Keratinocyte (primary cell): ENCODE results near the gene SLC19A1. TPM values are rescaled to one million over a fixed set of nuclear protein-coding genes. Genes with fewer than 3 reads are reported as not detected.

Source experiments
- DNase-seq: peaks from one replicate; pipeline ENCODE4 v3.0.0-alpha.2; 2011; ENCODE audit warnings: low read depth, missing footprints, low spot score
- FAIRE-seq: peaks from 2 replicates; lab custom pipeline; 2011; peaks lifted over from hg19 to GRCh38; lab: Jason Lieb, UNC
- H2AFZ ChIP-seq: 2 replicates; pipeline ENCODE4 v1.6.0; 2012; ENCODE audit warnings: low read length, control low read depth, inconsistent platforms; ENCODE audit not compliant: control insufficient read depth
- H3K27ac ChIP-seq: 2 replicates; pipeline ENCODE4 v1.5.1; 2011; ENCODE audit warnings: low read length; ENCODE audit not compliant: control insufficient read depth, insufficient read depth
- H3K27me3 ChIP-seq: 3 replicates; pipeline ENCODE4 v1.6.0; 2011; ENCODE audit warnings: low read length; ENCODE audit not compliant: control insufficient read depth, insufficient read depth; ENCODE audit errors: extremely low read depth
- H3K36me3 ChIP-seq, 2 experiments: 2 replicates in 1 of 2; 3 replicates in 1 of 2; pipeline ENCODE4 v1.5.1; 2011; ENCODE audit warnings: low read length in 2 of 2, mild to moderate bottlenecking in 1 of 2; ENCODE audit not compliant: control insufficient read depth in 2 of 2, insufficient read depth in 2 of 2; ENCODE audit errors: extremely low read depth in 1 of 2
- H3K4me1 ChIP-seq: 3 replicates; pipeline ENCODE4 v1.5.1; 2011; ENCODE audit warnings: low read length; ENCODE audit not compliant: control insufficient read depth, insufficient read depth; ENCODE audit errors: extremely low read depth
- H3K4me2 ChIP-seq: 3 replicates; pipeline ENCODE4 v1.6.0; 2011; ENCODE audit warnings: low read depth, low read length; ENCODE audit not compliant: control insufficient read depth, insufficient read depth; ENCODE audit errors: extremely low read depth
- H3K4me3 ChIP-seq, 3 experiments: fragments of 200-600 bp in 1 of 3; sonication (generic) in 1 of 3; 2 replicates in 2 of 3; 3 replicates in 1 of 3; pipeline ENCODE4 v1.5.1; 2011 to 2016; ENCODE audit warnings: low read length in 3 of 3, mild to moderate bottlenecking in 3 of 3, control low read depth in 2 of 3, inconsistent platforms in 1 of 3, low read depth in 1 of 3, mixed read lengths in 1 of 3, mixed run types in 1 of 3, moderate library complexity in 1 of 3; ENCODE audit not compliant: control insufficient read depth in 2 of 3, insufficient read depth in 2 of 3; ENCODE audit errors: extremely low read depth in 1 of 3
- H3K79me2 ChIP-seq: 2 replicates; pipeline ENCODE4 v1.6.0; 2012; ENCODE audit warnings: low read length; ENCODE audit not compliant: control insufficient read depth, insufficient read depth
- H3K9ac ChIP-seq: 3 replicates; pipeline ENCODE4 v1.6.0; 2011; ENCODE audit warnings: low read length; ENCODE audit not compliant: control insufficient read depth, insufficient read depth; ENCODE audit errors: extremely low read depth
- H3K9me1 ChIP-seq: 3 replicates; pipeline ENCODE4 v1.6.0; 2011; ENCODE audit warnings: low read length; ENCODE audit not compliant: control insufficient read depth, insufficient read depth; ENCODE audit errors: extremely low read depth
- H3K9me3 ChIP-seq: 2 replicates; pipeline ENCODE4 v1.5.1; 2012; ENCODE audit warnings: low read depth, low read length; ENCODE audit not compliant: control insufficient read depth
- H4K20me1 ChIP-seq: 3 replicates; pipeline ENCODE4 v1.6.0; 2011; ENCODE audit warnings: low read length; ENCODE audit not compliant: control insufficient read depth, insufficient read depth; ENCODE audit errors: extremely low read depth
- EZH2 ChIP-seq: IDR thresholded peaks from one replicate; pipeline ENCODE4 v1.6.1; 2012; ENCODE audit warnings: inconsistent platforms, mild to moderate bottlenecking, low read length, moderate library complexity
- dilution Hi-C: fragments of 300-500 bp; cut with MboI; formaldehyde crosslinking; loops from one replicate; pipeline ENCODE4 v1.7.0; 2020; ENCODE audit warnings: low sequenced_read_pairs; ENCODE audit not compliant: extremely low pct_ligation_motif_present
- polyA plus RNA-seq, 5 experiments: library from polyadenylated mRNA; depleted of rRNA in 3 of 5; stranded (reverse) in 3 of 5; stranded (forward) in 1 of 5; unstranded in 1 of 5; fragments of >200 nt; gene quantifications; 1 replicate in 1 of 5; 2 replicates in 3 of 5; 3 replicates in 1 of 5; pipeline versions ENCODE4 v1.2.1 to v1.2.3, GENCODE V29; 2011 to 2012; ENCODE audit warnings: missing spikeins in 2 of 5, low read depth in 1 of 5, low replicate concordance in 1 of 5
- TF ChIP-seq, protein P1 (sequence below), 3 experiments: IDR thresholded peaks in 1 of 3; conservative IDR thresholded peaks in 1 of 3; optimal IDR thresholded peaks in 1 of 3; 2 replicates in 2 of 3; 3 replicates in 1 of 3; pipeline versions ENCODE3 to v1.5.1; 2011; ENCODE audit warnings: low read length in 3 of 3, mild to moderate bottlenecking in 3 of 3, moderate library complexity in 2 of 3, control low read depth in 1 of 3, inconsistent platforms in 1 of 3; ENCODE audit not compliant: insufficient read depth in 2 of 3; ENCODE audit errors: extremely low read depth in 1 of 3

Gene SLC19A1
- polyA plus RNA-seq, 1 donor (not counting 4 experiments of a cell fraction or from before 2014, with no cell fraction given), result 3.8 TPM

DNA sequence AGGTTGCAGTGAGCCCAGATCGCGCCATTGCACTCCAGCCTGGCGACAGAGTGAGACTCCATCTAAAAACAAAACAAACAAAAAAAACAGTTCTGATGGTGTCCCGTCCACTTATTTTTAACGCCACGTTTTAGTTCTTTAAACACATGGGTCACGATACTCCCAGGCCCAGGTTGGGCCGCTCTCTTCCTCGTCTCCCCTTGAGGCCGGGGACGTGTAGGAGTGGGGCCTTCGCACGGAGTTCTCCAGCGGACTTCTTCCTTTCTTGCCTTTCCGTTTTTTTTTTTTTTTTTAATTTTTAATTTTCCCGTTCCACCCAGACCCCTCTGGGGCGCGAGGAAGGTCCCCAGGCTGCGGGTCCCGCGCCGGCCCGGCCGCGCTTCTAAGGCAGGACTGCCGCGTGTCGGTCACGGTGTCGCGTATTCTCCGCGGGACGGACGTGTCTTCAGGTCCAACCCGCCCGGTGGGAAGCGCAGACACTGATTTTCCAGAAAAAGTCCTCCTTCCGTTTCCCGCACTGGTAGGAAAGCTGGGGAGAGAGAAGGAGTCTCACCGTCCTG, 47.5 kb upstream of the SLC19A1 start:
- TF ChIP-seq EZH2, result no peak
- TF ChIP-seq, protein P1, sequence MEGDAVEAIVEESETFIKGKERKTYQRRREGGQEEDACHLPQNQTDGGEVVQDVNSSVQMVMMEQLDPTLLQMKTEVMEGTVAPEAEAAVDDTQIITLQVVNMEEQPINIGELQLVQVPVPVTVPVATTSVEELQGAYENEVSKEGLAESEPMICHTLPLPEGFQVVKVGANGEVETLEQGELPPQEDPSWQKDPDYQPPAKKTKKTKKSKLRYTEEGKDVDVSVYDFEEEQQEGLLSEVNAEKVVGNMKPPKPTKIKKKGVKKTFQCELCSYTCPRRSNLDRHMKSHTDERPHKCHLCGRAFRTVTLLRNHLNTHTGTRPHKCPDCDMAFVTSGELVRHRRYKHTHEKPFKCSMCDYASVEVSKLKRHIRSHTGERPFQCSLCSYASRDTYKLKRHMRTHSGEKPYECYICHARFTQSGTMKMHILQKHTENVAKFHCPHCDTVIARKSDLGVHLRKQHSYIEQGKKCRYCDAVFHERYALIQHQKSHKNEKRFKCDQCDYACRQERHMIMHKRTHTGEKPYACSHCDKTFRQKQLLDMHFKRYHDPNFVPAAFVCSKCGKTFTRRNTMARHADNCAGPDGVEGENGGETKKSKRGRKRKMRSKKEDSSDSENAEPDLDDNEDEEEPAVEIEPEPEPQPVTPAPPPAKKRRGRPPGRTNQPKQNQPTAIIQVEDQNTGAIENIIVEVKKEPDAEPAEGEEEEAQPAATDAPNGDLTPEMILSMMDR (optimal IDR thresholded peaks at IDR 0.05 in 1 of 3, IDR thresholded peaks at IDR 0.05 in 1 of 3, conservative IDR thresholded peaks at IDR 0.05 in 1 of 3; ENCODE audit: extremely low read depth in 1 of 3, insufficient read depth in 2 of 3, low read length in 3 of 3), result no peak
- H3K27ac ChIP-seq, result no peak overlapping the region
- dilution Hi-C loops, result no loop called here
- peaks cover 5% of the 10 kb centered on the region for H3K9me3 ChIP-seq
- H3K9me1 ChIP-seq, result no peaks in the 10 kb centered on the region
- no peaks in the 10 kb centered on the region for H4K20me1 ChIP-seq
- H3K36me3 ChIP-seq, result no peaks in the 10 kb centered on the region
- H2AFZ ChIP-seq, result peak overlapping the region; percentile 36
- H3K4me1 ChIP-seq, result no peaks in the 10 kb centered on the region
- H3K79me2 ChIP-seq, result no peaks in the 10 kb centered on the region
- no peak for DNase-seq
- peak overlapping the region in 2 of 3 experiments; percentile 28 to 40 for H3K4me3 ChIP-seq
- FAIRE-seq, result no peak
- peaks cover 33% of the 10 kb centered on the region for H3K27me3 ChIP-seq
- H3K9ac ChIP-seq, result no peak overlapping the region
- peak overlapping the region; percentile 60 for H3K4me2 ChIP-seq

DNA sequence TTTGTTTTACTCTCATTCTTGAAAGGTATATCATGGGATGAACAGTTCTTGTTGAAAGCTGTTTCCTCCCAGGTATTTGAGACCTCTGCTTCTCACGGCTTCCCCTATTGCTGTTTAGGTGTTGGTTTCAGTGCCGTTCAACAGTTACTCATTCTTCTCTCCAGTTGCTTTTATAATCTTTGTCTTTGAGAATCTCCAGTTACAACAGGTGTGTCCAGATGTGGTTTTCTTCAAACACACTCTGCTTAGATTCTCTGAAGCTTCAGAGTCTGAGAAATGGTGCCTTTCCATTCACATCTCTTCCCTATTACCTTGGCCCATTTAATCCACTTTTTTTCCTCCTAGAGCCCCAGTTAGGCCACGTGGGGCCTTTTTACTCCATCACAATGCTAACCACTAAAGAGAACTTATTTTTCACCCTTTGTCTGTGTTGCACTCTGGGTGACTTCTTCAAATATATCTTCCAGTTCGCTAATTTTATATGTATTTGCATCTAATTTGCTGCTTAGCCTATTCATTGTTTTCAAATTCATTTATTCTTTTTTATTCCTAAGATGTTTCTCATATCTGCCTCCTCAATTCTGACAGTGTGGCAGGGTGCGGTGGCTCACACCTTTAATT, 46.7 kb upstream of the SLC19A1 start:
- no peak overlapping the region for H3K27ac ChIP-seq
- H3K4me2 ChIP-seq, result no peak overlapping the region
- H3K79me2 ChIP-seq, result no peaks in the 10 kb centered on the region
- H3K36me3 ChIP-seq, result no peaks in the 10 kb centered on the region
- no peaks in the 10 kb centered on the region for H3K9me1 ChIP-seq
- TF ChIP-seq EZH2, result no peak
- TF ChIP-seq, protein P1 (optimal IDR thresholded peaks at IDR 0.05 in 1 of 3, IDR thresholded peaks at IDR 0.05 in 1 of 3, conservative IDR thresholded peaks at IDR 0.05 in 1 of 3; ENCODE audit: extremely low read depth in 1 of 3, insufficient read depth in 2 of 3, low read length in 3 of 3), result no peak
- H3K9me3 ChIP-seq, result peaks cover 5% of the 10 kb centered on the region
- no peak overlapping the region for H3K4me3 ChIP-seq
- DNase-seq (no peak), FAIRE-seq (no peak)
- dilution Hi-C loops, result no loop called here
- peaks cover 33% of the 10 kb centered on the region for H3K27me3 ChIP-seq
- no peak overlapping the region for H2AFZ ChIP-seq
- no peaks in the 10 kb centered on the region for H3K4me1 ChIP-seq
- H4K20me1 ChIP-seq, result no peaks in the 10 kb centered on the region
- no peak overlapping the region for H3K9ac ChIP-seq
